Muscle layer of duodenum (tissue), 2 donors: ENCODE measurements around the gene GJB5.

Source experiments
- H3K27ac ChIP-seq: one replicate; pipeline ENCODE4 v1.7.0; 2013; ENCODE audit warnings: mild to moderate bottlenecking, low read length
- H3K27me3 ChIP-seq: one replicate; pipeline ENCODE4 v1.7.0; 2013; ENCODE audit warnings: low read depth, mild to moderate bottlenecking, control low read depth, low read length
- H3K36me3 ChIP-seq, 2 donors: one replicate each; pipeline ENCODE4 v1.7.0; 2013; ENCODE audit warnings: low read length in 2 of 2, control low read depth in 1 of 2, mild to moderate bottlenecking in 1 of 2; ENCODE audit not compliant: insufficient read depth in 2 of 2, control insufficient read depth in 1 of 2
- H3K4me1 ChIP-seq, 2 donors: one replicate each; pipeline ENCODE4 v1.7.0; 2013; ENCODE audit warnings: low read length in 2 of 2, mild to moderate bottlenecking in 2 of 2, control low read depth in 1 of 2, moderate library complexity in 1 of 2; ENCODE audit not compliant: insufficient read depth in 2 of 2, control insufficient read depth in 1 of 2
- H3K4me3 ChIP-seq, 2 donors: one replicate each; pipeline ENCODE4 v1.7.0; 2013; ENCODE audit warnings: low read length in 2 of 2, low read depth in 1 of 2, mild to moderate bottlenecking in 1 of 2
- H3K9me3 ChIP-seq, 2 donors: one replicate each; pipeline ENCODE4 v1.7.0; 2013; ENCODE audit warnings: low read length in 2 of 2, control low read depth in 1 of 2, mild to moderate bottlenecking in 1 of 2; ENCODE audit not compliant: control insufficient read depth in 1 of 2
- donor health status: healthy.

Gene GJB5

GRCh38 chr1:34785875-34786470 lies 31.1 kb downstream of the GJB5 start:
- Histone ChIP-seq H3K27me3 (peaks cover 12% of the 10 kb centered on the region), H3K27ac (no peak overlapping the region), H3K36me3 (no peaks in the 10 kb centered on the region), H3K9me3 (no peaks in the 10 kb centered on the region), H3K4me1 (peaks cover 0 to 11% of the 10 kb centered on the region in 2 donors), H3K4me3 (no peak overlapping the region)

GRCh38 chr1:34786521-34787325 lies 31.9 kb downstream of the GJB5 start:
- H3K27me3 ChIP-seq, result peaks cover 9% of the 10 kb centered on the region
- peaks cover 0 to 3% of the 10 kb centered on the region in 2 donors for H3K4me1 ChIP-seq
- H3K27ac ChIP-seq, result no peak overlapping the region
- H3K9me3 ChIP-seq, result no peaks in the 10 kb centered on the region
- no peaks in the 10 kb centered on the region for H3K36me3 ChIP-seq
- no peak overlapping the region for H3K4me3 ChIP-seq

- Histone ChIP-seq H3K36me3 (no peaks in the 10 kb centered on the region), H3K9me3 (no peaks in the 10 kb centered on the region), H3K27ac (no peak overlapping the region), H3K4me1 (no peaks in the 10 kb centered on the region), H3K4me3 (no peak overlapping the region), H3K27me3 (peaks cover 9% of the 10 kb centered on the region)
Observed at GRCh38 chr1:34787461-34788420, 32.9 kb downstream of the GJB5 start.

GRCh38 chr1:34790985-34791384 lies 36.1 kb downstream of the GJB5 start:
- peaks cover 0 to 14% of the 10 kb centered on the region in 2 donors for H3K36me3 ChIP-seq
- H3K27ac ChIP-seq, result no peak overlapping the region
- H3K4me3 ChIP-seq, result no peak overlapping the region
- no peaks in the 10 kb centered on the region for H3K9me3 ChIP-seq
- H3K4me1 ChIP-seq, result peaks cover 0 to 4% of the 10 kb centered on the region in 2 donors
- H3K27me3 ChIP-seq, result peaks cover 9% of the 10 kb centered on the region

- H3K27ac ChIP-seq, result no peak overlapping the region
Observed at GRCh38 chr1:34792424-34792823, 37.6 kb downstream of the GJB5 start.

DNA sequence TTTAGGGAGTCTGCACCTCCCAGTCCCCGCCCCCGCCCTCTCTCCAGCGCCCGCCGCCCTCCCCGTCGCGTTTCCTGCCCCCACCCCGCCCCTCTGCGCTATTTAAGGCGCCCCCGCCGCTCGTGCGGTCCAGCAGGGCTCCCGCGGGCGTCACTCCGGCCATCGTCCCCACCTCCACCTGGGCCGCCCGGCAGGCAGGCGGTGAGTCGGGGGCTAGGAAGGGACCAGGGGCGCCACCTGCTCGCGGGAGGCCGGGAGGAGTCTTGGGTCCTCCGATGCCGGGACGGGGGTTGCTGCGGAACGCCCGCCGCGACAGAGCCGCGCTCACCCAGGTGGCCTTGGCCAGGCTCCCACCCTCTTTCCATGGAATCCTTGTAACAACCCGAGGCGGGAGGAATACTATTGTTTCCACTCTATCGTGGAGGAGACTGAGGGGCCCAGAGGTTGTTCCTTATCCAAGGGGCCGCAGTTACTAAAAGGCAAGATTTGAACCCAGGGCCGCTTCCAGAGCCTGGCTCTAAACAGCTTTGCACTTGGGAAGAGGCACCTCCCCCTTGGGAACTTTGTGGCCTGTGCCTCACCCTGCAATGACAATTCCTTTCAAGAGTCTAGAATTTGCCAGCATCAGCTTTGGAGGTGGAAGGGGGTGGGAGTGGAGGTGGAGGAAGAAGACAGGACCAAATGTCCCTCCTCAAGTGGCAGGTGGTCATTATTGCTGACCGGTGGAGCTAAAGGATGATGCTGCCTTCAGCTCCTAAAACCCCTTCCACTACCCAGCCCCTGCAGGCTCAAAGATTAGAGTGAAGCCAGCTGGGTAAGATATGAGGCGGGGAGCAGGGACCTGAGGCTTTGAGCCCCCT lies 38.3 kb downstream of the GJB5 start, which contains the start of gene GJA4:
Gene GJA4 (plus strand): TSS at position 132 of the 860 bp plus-strand sequence. CDS start 1,215 bp downstream, outside the sequence.
- no peak within 1 kb of the TSS for H3K27ac ChIP-seq
- H3K36me3 ChIP-seq, result peaks cover 0 to 14% of the 10 kb centered on the region in 2 donors
- no peaks in the 10 kb centered on the region for H3K9me3 ChIP-seq
- peaks cover 9% of the 10 kb centered on the region for H3K27me3 ChIP-seq
- peak within 1 kb of the TSS; percentile 26 for H3K4me3 ChIP-seq
- H3K4me1 ChIP-seq, result peaks cover 0 to 4% of the 10 kb centered on the region in 2 donors

More at GRCh38 chr1:34792424-34792823, 37.6 kb downstream of the GJB5 start:
- peaks cover 0 to 14% of the 10 kb centered on the region in 2 donors for H3K36me3 ChIP-seq
- peaks cover 9% of the 10 kb centered on the region for H3K27me3 ChIP-seq
- no peaks in the 10 kb centered on the region for H3K9me3 ChIP-seq
- H3K4me1 ChIP-seq, result peaks cover 0 to 4% of the 10 kb centered on the region in 2 donors
- H3K4me3 ChIP-seq, result no peak overlapping the region

GRCh38 chr1:34794001-34794789 lies 39.3 kb downstream of the GJB5 start:
- H3K27ac ChIP-seq, result no peak overlapping the region
- peak overlapping the region; percentile 26 for H3K4me3 ChIP-seq

DNA sequence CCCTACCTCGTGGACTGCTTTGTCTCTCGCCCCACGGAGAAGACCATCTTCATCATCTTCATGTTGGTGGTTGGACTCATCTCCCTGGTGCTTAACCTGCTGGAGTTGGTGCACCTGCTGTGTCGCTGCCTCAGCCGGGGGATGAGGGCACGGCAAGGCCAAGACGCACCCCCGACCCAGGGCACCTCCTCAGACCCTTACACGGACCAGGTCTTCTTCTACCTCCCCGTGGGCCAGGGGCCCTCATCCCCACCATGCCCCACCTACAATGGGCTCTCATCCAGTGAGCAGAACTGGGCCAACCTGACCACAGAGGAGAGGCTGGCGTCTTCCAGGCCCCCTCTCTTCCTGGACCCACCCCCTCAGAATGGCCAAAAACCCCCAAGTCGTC lies 39.9 kb downstream of the GJB5 start:
- H3K27me3 ChIP-seq, result peaks cover 9% of the 10 kb centered on the region
- peak overlapping the region in 1 of 2 donors; percentile 30 for H3K4me3 ChIP-seq
- H3K27ac ChIP-seq, result no peak overlapping the region
- H3K36me3 ChIP-seq, result peaks cover 0 to 14% of the 10 kb centered on the region in 2 donors
- H3K9me3 ChIP-seq, result no peaks in the 10 kb centered on the region
- peaks cover 0 to 4% of the 10 kb centered on the region in 2 donors for H3K4me1 ChIP-seq

More at GRCh38 chr1:34794001-34794789, 39.3 kb downstream of the GJB5 start:
- Histone ChIP-seq H3K36me3 (peaks cover 0 to 14% of the 10 kb centered on the region in 2 donors), H3K9me3 (no peaks in the 10 kb centered on the region), H3K27me3 (peaks cover 9% of the 10 kb centered on the region), H3K4me1 (peaks cover 0 to 4% of the 10 kb centered on the region in 2 donors)

DNA sequence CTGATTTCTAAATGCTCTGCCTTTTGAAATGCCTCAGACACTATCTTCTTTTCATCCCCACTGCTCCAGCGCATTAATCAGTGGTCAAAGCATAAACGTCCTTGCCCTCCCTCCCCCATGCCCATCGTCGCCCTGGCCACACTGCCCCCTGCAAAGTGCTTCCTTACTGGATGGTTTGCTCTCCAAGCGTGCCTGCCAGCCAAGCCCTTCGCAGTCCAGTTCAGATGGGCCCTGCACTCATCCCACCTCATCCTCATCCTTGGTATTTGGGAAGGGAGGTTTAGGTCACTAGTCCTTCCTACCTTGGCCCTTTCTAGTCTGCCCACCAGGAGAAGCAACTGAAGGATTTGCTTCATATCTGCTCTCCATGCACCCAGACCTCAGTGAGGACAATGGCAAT lies 41.1 kb downstream of the GJB5 start:
- Histone ChIP-seq H3K27me3 (peaks cover 9% of the 10 kb centered on the region), H3K27ac (no peak overlapping the region), H3K4me1 (peaks cover 0 to 4% of the 10 kb centered on the region in 2 donors), H3K4me3 (peak overlapping the region; percentile 6 to 17), H3K36me3 (peaks cover 0 to 14% of the 10 kb centered on the region in 2 donors), H3K9me3 (no peaks in the 10 kb centered on the region)

GRCh38 chr1:34796990-34797389 lies 42.1 kb downstream of the GJB5 start:
- Histone ChIP-seq H3K9me3 (no peaks in the 10 kb centered on the region), H3K4me3 (no peak overlapping the region), H3K4me1 (peaks cover 0 to 4% of the 10 kb centered on the region in 2 donors), H3K36me3 (peaks cover 0 to 14% of the 10 kb centered on the region in 2 donors), H3K27ac (no peak overlapping the region), H3K27me3 (peaks cover 6% of the 10 kb centered on the region)
